ENCODE measurements around the gene MIGA2.
A peak's percentile ranks its signal among the peaks of the same experiment; 100 is the strongest.
"Not testable (repeated sequence)": the region's sequence is repeated elsewhere in the genome, so short reads cannot be mapped to it uniquely, and the experiment has no call there.

MIGA2 gene

GRCh38 chr9:129031514-129031913 lies 4.9 kb upstream of the MIGA2 start:
- POLR2A ChIA-PET (ENCODE audit: low non-redundant PET): no interaction called here
- CTCF ChIA-PET: no interaction called here

GRCh38 chr9:129032541-129033159 lies 3.8 kb upstream of the MIGA2 start:
- CTCF ChIA-PET: interaction anchor here (0.6 to 0.9 kb wide), 2 partner anchors 40 to 188 kb away, joined by 3 to 4 read pairs; no protein-coding TSS in a partner anchor

More at GRCh38 chr9:129031514-129031913, 4.9 kb upstream of the MIGA2 start:
- TF ChIP-seq CTCF (conservative IDR thresholded peaks at IDR 0.05; ENCODE audit: low read depth): no peak
- DNase-seq (ENCODE audit: low spot score): no peak
- H3K27ac ChIP-seq: 0 out of 2 replicates have a peak overlapping the region, but pooled peaks have one; percentile 5

GRCh38 chr9:129033216-129033615 lies 3.2 kb upstream of the MIGA2 start:
- no peak overlapping the region for H3K27ac ChIP-seq
- CTCF ChIA-PET: interaction anchor here (0.6 to 0.9 kb wide), 3 partner anchors 15 to 188 kb away, joined by 3 to 4 read pairs (median 3); no protein-coding TSS in a partner anchor
- POLR2A ChIA-PET (ENCODE audit: low non-redundant PET): no interaction called here
- no peak for DNase-seq (ENCODE audit: low spot score)
- no peak for TF ChIP-seq CTCF (conservative IDR thresholded peaks at IDR 0.05; ENCODE audit: low read depth)

More at GRCh38 chr9:129032541-129033159, 3.8 kb upstream of the MIGA2 start:
- no peak overlapping the region; the same call in 1 of the 2 replicates for H3K27ac ChIP-seq
- DNase-seq (ENCODE audit: low spot score): no peak
- POLR2A ChIA-PET (ENCODE audit: low non-redundant PET): no interaction called here
- no peak for TF ChIP-seq CTCF (conservative IDR thresholded peaks at IDR 0.05; ENCODE audit: low read depth)

GRCh38 chr9:129035838-129036237 lies 588 bp upstream of the MIGA2 start:
- POLR2A ChIA-PET (ENCODE audit: low non-redundant PET): interaction anchor here (0.6 to 1.3 kb wide), 3 partner anchors 22 to 67 kb away, joined by 3 to 5 read pairs (median 4); no protein-coding TSS in a partner anchor
- H3K27ac ChIP-seq: peak overlapping the region; percentile 78
- CTCF ChIA-PET: interaction anchor here (0.6 to 1.0 kb wide), 2 partner anchors 38 to 58 kb away, joined by 3 read pairs; no protein-coding TSS in a partner anchor
- DNase-seq (ENCODE audit: low spot score): not testable (repeated sequence)

DNA sequence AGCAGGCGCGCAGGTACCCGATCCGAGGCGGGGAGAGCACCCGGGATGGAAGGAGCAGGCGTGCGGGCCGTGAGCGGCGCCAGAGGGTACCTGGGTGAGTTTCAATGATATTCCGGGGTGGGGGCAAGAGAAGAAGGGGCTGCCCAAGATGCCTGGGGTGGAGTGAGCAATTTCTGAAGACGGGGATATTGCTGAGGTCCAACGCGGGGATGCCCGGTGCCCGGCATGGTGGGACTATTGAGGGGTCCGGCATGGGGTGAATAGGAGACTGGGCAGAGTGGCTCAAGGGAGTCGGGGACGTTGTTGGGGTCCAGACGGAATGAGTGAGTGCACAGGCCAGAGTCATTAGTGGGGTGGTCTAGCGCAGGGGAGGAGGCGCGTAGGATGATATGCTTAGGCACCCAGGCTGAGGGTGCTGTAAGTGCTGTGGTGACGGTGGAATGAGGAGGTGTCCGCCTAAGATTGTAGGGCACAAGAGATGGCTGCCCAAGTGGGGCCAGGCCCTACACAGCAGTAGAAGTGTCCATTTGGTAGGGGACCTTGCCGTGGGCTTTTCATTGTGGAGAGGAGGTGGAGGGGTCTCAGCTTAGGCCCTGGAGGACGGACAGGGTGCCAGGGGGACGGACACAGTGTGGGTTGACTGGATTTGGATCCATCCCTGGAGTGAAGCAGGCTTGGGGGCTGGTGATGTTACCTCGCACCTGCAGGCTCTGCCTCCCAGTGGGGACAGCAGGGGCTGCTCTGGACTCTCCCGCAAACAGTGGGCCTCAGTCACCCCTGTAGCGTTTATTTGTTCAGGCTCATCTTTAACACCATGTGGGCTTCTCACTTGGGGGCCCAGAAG lies 719 bp downstream of the MIGA2 start:
- CTCF ChIA-PET: interaction anchor here (0.6 to 2.5 kb wide), 7 partner anchors 8 to 156 kb away, joined by 3 to 9 read pairs (median 3); partner anchors contain the start of genes KYAT1 and SH3GLB2
- DNase-seq (ENCODE audit: low spot score): peak; percentile 34
- TF ChIP-seq CTCF (conservative IDR thresholded peaks at IDR 0.05; ENCODE audit: low read depth): no peak
- POLR2A ChIA-PET (ENCODE audit: low non-redundant PET): interaction anchor here (0.6 to 1.1 kb wide), 3 partner anchors 10 to 278 kb away, joined by 4 to 7 read pairs (median 4); no protein-coding TSS in a partner anchor
- H3K27ac ChIP-seq: peak overlapping the region; percentile 78

DNA sequence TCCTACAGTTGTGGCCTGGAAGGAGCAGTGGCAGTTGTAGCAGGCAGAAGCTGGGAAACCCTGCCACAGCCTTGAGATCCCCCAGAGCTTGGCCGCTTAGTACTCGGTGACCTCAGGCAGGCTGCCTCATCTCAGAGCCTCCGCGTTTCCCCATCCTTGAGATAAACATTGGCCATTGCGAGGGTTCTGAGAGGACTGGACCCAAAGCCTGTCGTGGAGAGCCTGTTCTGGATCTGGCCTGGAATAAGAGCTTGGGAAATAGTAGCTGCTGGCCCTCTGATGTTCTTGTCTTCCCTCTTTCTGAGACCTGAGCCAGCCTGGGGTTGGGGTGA lies 1.3 kb downstream of the MIGA2 start:
- POLR2A ChIA-PET (ENCODE audit: low non-redundant PET): interaction anchor here (1.1 kb wide), 1 partner anchor 9 kb away, joined by 4 read pairs; no protein-coding TSS in a partner anchor
- DNase-seq (ENCODE audit: low spot score): no peak
- H3K27ac ChIP-seq: peak overlapping the region; percentile 78
- CTCF ChIA-PET: interaction anchor here (0.5 to 2.5 kb wide), 7 partner anchors 9 to 164 kb away, joined by 3 to 9 read pairs (median 3); partner anchors contain the start of genes KYAT1 and SH3GLB2
- no peak for TF ChIP-seq CTCF (conservative IDR thresholded peaks at IDR 0.05; ENCODE audit: low read depth)

Measured in RWPE1 (cell line).